DMS114 treated with DMSO at 0.1 percent for 48 hours (cell line): Measurements from ENCODE around the gene CCDC50.

ENCODE experiments used
- DNase-seq: peaks from one replicate; lab custom pipeline; 2025; ENCODE audit not compliant: unreplicated experiment; lab: John Stamatoyannopoulos, UW

CCDC50 gene

GRCh38 chr3:191316876-191317603 is 12.2 kb upstream of the CCDC50 start:
- no peak for DNase-seq

GRCh38 chr3:191320316-191320715 is 8.9 kb upstream of the CCDC50 start:
- no peak for DNase-seq

- no peak for DNase-seq
Observed at GRCh38 chr3:191321019-191321767, 8.0 kb upstream of the CCDC50 start.

GRCh38 chr3:191324936-191325335 is 4.3 kb upstream of the CCDC50 start:
- DNase-seq = no peak

GRCh38 chr3:191327526-191327925 is 1.7 kb upstream of the CCDC50 start:
- DNase-seq = no peak

- no peak for DNase-seq
Observed at GRCh38 chr3:191328383-191328961, 722 bp upstream of the CCDC50 start.

GRCh38 chr3:191329654-191330529 is 698 bp downstream of the CCDC50 start, which contains the start of gene UTS2B:
UTS2B (minus strand) TSS chr3:191330526; CDS start chr3:191282189, 48,337 bp downstream.
- DNase-seq = peak; percentile 16

GRCh38 chr3:191330530-191331048 is 1.4 kb downstream of the CCDC50 start:
- DNase-seq = no peak

- DNase-seq = no peak
Observed at GRCh38 chr3:191331388-191331787, 2.2 kb downstream of the CCDC50 start.

GRCh38 chr3:191333298-191333880 is 4.2 kb downstream of the CCDC50 start:
- DNase-seq = no peak

GRCh38 chr3:191334346-191334893 is 5.2 kb downstream of the CCDC50 start:
- DNase-seq = no peak

- DNase-seq = no peak
Observed at GRCh38 chr3:191336833-191337232, 7.6 kb downstream of the CCDC50 start.

GRCh38 chr3:191338177-191338488 is 8.9 kb downstream of the CCDC50 start:
- DNase-seq = no peak

GRCh38 chr3:191339316-191339917 is 10.2 kb downstream of the CCDC50 start:
- no peak for DNase-seq

GRCh38 chr3:191340351-191340750 is 11.2 kb downstream of the CCDC50 start:
- no peak for DNase-seq

- DNase-seq = no peak
Observed at GRCh38 chr3:191340966-191341365, 11.8 kb downstream of the CCDC50 start.

GRCh38 chr3:191342006-191342405 is 12.8 kb downstream of the CCDC50 start:
- DNase-seq = no peak

- DNase-seq = no peak
Observed at GRCh38 chr3:191342411-191342810, 13.2 kb downstream of the CCDC50 start.

- DNase-seq = no peak
Observed at GRCh38 chr3:191343115-191343514, 13.9 kb downstream of the CCDC50 start.

- DNase-seq = no peak
Observed at GRCh38 chr3:191343913-191344312, 14.7 kb downstream of the CCDC50 start.
